COR-L47 (cell line): ENCODE results near the gene SMIM5.
"Not testable (repeated sequence)": the region's sequence is repeated elsewhere in the genome, so short reads cannot be mapped to it uniquely, and the experiment has no call there.

Experiments
- DNase-seq: peaks from one replicate; lab custom pipeline; 2025; lab: John Stamatoyannopoulos, UW

SMIM5 gene

DNA sequence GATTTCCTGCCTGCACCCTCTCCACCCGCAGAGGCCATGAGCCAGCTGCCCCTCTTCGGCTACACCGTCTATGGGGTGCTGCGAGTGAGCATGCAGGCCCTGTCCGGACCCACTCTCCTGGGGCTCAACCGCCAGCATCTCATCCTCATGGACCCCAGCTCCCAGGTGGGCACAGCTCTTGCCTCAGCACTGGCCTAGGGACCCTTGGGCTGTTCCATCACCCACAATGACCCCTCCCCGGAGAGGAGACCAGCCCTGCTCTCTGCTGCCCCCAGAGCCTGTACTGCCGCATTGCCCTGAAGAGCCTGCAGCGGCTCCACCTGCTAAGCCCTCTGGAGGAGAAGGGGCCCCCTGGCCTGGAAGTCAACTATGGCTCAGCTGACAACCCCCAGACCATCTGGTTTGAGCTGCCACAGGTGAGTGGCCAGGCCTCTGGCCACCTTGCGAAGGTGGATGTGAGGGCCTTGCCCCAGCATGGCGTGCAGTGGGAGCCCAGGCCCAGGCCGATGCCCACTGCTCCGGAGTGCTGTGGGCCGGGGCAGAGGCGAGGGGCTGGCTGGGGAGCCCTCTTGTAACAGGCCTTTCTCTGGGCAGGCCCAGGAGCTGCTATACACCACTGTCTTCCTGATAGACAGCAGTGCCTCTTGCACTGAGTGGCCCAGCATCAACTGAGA lies 7.3 kb upstream of the SMIM5 start:
- DNase-seq, result peak; percentile 43

DNA sequence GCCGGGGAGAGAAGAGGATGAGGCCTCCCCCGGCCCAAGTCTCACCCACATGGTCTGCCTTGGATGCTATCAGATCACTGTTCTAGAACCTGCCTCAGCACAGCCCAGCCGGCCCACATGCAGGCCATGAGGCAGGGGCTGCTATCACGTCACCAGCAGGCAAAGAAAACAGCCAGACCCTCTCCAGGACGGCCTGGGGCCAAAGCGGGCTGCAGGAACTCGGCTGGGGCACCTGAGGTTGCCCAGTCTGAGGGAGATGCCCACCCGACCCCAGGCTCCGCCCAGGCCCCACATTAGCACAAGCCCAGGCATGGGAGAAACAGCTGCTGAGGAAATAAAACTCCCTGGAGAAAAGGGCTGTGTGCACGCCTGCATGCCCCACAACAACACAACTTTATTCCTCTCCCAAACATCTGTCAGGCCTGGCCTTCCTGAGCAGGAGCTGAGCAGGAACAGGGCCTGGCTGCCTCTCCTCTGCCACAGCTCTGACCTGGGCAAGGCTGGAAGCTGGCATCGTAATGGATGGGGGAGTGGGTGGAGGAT lies 6.7 kb upstream of the SMIM5 start:
- no peak for DNase-seq

DNA sequence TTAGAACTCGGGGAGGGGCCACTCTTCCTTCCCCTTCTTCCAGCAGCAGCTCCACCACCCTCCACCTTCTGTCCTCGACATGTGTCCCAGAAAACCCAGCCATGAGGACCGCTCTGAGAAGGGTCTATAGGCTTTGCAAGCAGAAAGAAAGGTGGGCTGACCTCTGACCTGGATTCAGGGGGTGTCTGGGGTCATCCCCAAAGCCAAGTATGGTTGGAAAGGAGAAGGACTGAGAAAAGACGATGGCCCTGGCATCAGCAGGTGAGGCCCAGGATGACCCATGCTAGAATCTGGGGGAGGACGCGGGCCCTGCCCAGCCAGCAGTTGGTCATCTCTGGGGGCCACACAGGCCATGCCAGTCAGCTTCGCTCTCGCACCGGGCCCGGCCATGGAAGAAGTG lies 6.1 kb upstream of the SMIM5 start:
- DNase-seq, result no peak

DNA sequence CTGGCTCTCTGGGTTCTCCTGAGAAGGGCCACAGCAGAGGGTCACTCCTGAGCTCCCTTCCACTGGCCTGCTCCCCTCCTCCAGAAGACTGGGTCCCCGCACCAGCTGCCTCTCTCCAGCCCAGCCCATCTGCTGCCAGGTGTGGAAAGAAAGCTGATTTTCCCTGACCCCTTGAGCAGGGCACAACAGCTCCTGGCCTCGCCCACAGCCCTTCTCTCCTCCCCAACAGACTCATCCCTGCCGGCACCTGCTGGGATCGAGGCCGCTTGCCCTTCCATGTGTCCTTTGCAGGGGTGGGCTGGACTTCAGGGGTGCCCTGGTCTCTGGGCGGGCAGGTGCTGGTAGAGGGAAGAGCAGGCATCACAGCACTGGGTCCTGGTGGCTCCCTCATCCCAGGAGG lies 4.8 kb upstream of the SMIM5 start:
- DNase-seq, result no peak

DNA sequence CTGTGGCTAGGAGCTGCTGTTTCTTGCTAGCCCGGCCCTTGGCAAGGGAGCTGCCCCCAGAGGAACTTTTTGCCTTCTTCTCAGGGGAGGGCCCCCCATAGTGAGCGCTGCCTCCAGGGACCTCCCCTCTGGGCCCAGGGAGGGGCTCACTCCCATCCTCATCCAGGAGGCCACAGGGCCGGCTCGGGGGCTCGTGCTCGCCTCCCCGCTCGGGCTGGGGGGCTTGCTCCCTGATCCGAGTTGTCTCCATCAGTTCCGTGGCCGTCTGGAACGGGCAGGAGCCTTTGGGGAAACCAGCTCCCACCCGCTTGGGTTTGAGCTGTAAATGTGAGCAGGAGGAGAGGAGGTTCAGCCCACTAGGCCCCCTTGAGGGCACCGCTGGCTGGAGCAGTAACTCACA lies 4.1 kb upstream of the SMIM5 start:
- no peak for DNase-seq

DNA sequence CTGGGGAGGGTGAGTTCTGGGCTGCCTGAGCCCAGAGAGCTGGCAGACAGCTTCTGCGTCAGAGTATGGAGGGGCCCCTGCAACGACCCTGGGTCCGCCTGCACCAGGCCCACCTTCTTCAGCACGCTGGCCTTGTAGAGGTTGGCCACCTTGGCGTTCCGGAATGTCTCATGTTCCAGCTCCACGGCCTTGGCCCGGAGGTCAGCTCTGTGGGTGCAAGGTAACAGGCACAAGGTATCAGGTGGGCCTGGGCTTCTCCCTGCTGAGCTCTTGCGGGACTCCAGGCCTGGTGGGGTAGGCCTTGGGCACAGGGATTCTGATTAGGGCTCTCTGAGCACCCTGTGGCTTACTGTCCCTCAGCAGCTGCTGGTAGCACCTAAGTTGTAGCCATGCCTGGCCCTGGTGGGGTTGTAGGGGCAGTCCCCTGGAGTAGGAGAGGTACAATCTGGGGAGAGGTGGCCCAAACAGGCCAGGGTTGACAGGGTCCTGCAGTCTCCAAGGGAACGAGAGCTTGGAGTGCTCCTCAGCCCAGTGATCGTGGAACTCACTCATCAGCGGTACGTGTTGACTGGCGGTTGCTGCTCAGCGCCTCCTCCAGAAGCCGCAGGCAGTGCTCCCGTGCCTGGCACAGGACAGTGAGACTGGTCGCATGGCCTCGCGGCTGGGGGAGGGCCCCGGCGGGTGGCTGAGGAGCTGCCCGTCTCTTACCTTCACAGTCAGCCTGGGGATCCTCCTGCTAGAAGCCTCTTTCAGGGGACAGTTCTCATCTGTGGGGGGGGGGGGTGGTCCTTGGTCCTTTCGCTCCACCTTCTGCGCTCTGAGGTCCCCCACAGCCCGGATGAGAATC lies 2.9 kb upstream of the SMIM5 start:
- no peak for DNase-seq

DNA sequence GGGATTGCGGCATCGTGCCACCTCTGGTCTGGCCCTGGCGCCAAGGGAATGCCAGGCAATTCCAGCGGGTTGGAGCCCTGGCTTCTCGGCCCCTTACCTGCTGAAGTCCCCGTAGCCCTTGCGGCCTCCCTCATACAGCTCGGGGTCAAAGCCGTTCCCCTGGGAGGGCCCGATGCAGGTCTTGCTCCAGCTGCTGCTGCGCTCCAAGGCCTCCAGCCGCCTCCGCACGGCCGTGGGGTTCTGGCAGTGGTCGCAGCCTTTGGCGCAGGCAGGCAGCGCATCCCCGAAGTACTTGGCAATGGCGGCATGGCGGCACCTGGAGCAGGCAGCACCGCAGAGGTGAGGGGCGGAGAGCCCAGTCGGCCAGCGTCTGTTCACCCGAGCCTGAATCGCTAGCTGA lies 1.9 kb upstream of the SMIM5 start:
- no peak for DNase-seq

DNA sequence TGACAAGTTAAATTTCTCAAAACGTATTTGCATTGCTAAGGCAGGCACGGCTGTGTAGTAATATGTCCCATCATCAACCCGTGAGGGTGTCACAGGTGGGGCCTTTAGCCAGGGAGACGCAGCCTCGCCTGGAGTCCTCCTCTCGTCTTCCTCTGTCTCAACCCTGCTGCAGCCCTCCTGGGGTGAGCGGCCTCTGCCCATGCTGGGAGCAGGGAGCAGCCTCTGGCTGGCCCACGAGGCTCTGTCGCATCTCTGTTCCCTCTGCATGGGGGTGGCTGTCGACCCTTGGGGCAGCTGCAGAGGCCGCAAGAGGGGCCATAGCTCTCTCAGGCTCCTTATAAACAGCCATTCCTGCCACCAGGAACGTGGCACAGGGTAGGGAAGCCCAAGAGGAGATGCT lies 806 bp upstream of the SMIM5 start:
- no peak for DNase-seq

DNA sequence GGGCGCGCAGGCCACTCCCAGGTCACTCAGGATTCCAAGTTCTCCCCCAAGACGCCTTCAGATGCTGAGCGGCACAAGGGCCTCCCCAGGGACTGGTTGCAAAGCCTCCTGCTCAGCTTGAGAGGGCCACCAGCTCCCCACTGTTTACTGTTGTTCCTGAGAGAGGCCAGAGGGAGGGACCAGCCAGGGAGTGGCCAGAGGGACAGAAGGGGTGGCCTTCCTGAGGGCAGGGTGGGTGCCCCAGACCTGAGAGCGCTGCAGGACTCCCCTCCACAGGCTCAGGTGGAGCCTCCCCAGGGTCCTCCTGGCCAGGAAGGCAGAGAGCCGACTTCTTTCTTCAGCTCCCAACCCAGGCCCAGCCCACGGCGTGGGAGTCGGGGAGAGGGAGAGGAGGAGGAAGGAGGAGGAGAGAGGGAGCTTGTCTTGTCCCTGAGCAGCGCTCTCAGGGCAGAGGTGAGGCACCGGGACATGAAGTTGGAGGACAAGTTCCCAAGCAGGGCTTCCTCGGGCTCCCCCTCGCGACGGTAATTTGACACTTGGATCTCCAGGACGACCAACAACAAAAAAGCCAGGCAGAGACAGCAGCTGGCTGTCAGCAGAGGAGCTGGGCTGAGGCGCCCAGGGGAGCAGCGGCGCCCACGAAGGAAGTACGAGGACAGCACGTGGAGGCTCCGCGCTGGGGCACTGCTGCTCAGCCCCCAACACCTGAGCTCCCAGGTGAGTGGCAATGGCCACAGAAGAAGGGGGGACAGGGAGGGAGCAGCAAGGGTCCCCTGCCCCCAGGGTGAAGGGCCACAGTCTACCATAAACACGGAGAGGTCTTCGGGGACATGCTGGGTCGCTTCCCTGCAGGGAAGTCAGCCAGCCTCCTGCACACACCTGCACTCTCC lies 497 bp downstream of the SMIM5 start:
- DNase-seq, result peak; percentile 87

DNA sequence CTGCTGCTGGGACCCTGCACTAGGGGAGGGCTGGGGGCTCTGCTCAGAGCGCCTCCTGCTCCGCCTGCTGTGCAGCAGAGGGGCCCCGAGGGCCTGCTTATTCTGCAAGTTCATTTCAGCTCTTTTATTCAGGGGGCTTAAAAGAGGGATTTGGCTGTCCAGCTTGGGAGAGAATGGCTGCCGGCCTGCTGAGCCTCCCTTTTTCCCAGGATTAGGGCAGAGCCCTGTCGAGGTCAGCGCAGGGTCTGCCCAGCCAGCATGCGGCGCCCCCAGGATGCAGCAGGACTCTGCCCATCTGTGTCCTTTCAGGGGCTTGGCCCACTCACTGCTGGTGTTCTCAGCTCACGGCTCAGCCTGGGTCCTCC lies 1.1 kb downstream of the SMIM5 start:
- no peak for DNase-seq

DNA sequence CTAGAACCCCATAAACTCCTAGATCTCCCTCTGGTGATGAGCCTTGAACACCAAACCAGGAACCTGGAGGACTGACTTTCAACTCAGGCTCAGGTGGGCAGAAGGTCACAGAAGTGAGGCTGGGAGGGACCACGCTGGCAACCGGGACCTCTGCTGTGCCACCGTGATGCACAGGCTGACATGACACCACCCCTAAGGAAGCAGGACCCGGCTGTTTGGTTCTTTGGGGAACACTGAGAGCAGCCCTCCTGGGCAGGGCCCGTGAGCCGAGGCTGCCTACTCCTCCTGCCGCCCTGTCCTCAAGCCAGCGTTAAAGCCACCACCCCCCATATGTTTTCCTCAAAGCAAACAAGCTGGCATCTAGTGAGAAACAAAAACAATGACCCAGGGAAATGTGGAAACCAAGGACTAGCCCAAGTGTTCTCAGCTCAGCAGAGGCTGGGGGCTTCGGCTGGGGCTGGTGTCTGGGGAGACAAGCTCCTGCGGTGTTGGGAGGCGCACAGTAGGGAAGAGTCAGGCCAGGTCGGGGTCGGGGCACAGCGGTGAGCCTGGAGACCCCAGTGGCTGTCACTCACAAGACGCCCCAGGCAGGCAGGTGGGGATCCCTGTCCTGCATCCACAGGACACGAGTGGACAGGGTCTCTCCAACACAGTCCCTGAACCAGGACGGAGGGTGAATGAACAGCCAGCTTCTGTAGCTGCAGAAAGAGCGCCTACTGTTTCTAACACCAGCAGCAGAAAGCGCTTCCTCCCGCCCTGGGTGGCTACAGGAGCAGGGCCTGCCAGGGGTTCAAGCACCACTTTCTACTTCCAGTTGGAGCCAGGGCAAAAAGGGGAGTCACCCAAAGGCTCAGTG lies 1.7 kb downstream of the SMIM5 start:
- DNase-seq, result no peak

DNA sequence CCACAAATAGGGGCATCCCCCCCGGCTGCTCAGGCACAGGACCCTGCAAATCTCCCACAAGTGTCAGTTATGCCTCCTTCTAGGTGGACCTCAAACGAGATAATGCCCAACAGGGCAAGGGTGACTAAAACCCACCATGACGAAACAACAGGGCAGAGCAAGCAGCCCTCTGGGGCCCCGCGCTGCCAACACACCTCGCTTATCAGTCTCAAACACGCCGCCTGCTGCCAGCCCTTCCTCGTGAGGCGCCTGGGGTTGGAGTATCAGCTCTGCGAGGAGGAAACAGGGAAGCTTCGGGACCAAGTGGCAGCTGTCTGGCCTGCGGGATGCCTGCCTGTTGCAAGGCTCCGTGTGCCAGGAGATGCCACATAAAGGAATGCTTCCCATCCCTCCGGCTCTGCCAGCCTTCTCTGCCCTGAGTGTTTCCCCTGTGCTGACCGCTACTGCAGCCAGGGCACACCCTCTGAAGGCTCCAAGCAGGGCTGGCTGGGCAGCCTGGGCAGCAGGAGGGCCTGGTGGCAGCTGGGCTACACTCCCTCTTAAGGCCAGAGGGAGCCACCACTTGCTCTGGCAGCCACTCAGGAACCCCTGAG lies 2.5 kb downstream of the SMIM5 start:
- DNase-seq, result no peak

DNA sequence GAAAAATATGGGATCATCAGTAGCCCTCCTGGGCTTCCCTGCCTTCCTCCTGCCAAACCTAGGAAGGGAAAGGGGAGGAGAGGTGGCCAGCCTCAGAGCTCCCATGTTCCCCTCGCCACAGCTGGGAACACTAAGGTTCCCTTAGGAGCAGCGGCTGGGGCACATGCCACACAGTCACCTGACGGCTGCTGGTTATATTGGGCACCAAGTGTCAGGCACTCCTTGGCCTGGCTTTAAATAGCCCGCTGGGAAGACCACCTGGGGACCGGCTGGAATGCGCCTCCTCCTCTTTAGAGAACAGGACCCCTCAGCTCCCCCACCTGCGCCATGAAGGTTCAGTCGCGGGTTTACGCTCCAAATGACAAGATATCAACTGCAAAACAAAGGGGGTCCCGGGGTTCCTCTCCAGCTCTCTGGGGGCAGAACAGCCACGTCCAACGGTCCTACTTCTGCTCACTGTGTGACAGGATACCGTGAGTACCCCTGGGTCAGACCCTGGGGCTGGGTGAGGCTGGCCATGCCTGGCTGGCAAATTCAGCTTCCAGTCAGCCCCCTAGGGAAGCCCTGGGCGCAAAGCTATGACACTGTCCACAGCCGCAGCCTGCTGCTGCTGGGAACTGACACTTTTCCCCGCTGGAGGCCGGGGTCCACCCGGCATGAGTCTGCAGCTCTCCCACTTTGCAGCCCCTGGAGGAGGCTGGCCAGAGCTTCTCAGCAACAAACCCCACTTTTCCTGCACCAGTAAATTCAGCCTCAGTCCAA lies 3.3 kb downstream of the SMIM5 start:
- DNase-seq, result no peak

DNA sequence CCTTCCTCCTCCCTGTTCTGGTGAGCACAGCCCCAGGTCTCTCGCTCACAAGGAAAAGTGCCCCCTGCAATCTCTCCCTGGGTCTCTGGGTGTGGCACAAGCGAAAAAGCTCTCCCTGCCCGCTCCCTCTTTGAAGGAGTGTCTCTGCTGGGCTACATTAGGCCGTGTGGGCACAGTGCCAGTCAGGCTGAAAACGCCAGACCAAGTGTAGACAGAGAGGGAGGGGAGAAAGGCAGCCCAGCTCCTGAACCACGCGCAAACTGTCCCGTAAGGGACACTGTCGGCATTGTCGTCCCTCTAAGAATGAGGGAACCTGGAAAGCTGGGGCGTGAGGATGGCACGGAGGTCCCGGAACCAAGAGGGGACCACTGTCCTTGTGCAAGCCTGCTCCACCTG lies 3.9 kb downstream of the SMIM5 start:
- peak; percentile 54 for DNase-seq

DNA sequence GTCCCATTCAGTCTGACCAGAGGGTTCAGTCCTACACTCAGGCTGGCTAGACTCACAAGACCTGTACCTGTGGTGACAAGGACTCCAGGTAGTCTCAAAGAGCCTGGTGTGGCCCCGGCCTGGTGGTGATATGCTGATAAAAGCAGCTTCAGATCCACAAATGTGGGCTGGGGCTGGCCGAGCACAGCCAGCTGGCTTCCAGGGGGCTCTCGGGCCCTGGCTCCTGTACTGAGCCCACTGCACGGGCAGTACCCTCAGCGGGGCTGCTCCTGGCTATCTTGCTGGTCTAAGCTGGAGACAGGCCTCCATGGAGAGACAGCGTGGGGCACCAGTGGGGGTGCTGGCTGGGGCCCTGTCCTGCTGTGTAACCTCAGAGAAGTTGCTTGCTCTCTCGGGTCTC lies 4.3 kb downstream of the SMIM5 start:
- no peak for DNase-seq

DNA sequence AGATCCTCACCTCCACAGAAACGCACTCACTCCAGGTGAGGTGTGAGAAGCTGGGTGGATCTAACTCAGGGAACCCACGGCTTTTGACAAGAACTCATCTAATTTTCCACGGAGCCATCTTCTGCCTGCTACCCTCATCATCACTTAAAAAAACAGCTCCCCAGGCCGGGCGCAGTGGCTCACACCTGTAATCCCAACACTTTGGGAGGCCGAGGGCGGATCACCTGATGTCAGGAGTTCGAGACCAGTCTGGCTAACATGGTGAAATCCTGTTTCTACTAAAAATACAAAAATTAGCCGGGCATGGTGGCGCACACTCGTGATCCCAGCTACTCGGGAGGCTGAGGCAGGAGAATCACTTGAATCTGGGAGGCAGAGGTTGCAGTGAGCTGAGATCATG lies 4.8 kb downstream of the SMIM5 start:
- DNase-seq, result not testable (repeated sequence)

DNA sequence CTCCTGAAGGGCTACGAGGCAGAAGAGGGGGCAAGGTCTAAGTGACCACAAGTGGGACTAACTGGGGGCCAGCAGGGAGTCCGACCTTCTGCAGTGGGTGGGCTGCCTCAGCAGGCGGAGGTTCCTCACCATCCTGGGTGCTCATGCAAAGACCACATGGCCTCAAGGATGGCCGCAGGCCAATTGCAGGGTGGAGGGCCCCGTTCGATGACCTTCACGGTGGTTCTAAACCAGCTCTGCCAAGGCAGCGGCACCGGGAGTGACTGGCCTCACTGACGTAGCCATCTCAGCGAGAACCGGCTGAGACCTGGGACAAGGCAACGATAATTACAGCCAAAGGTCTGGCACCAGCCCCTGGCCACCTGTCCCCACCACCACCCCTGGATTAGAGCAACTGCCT lies 5.7 kb downstream of the SMIM5 start:
- no peak for DNase-seq

DNA sequence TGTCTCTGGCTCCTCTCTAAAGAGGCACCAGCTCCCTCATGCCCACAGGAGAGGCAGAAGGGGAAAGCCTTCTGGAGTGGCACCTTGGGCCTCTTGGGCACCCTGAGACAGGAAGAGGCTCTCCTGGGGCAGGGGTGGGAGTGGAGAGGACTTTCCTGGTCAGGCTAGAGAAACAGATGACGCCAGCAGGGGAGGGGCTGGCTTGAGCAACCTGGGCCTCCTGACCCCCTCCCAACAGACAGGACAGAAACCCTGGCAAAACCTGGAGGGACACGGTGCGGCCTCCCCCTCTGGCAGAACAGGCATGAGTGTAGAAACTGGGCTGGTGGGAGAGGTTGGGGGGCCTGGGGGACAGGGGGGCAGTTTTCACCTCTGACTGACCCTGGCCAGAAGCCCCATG lies 6.1 kb downstream of the SMIM5 start:
- DNase-seq, result no peak

DNA sequence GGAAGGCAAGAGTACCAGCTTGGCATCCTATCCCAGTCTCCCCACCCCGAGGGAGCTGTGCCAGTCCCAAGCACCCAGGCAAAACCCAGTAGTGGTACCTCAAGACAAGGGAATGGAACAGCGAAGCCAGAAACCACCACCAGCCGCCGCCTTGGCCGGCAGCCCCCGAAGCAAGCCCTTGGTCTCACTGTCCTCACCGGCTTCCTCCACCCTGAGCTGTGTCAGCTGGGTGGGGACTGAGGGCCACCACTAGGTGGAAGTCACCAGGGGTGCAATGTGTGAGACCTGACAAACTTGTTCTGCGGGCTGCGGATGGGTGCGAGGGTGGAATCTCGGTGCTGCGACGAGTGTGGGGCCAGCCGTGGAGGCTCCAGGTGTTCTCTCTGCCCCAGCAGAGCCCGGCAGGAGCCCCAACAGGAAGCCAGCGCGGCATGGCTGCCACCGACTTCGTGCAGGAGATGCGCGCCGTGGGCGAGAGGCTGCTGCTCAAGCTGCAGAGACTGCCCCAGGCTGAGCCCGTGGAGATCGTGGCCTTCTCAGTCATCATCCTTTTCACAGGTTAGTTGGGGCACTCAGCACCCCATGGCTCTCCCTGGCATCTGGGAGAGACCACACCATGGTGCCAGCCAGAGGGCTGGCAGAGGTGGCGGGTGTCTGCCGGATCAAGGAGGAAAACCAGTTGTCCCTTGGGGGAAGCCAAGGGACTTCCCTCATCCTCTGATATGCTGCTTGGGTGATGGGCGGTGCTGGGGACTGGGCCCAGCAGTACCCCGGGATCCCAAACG lies 6.7 kb downstream of the SMIM5 start:
- DNase-seq, result no peak
